K562 (cell line): Measurements from ENCODE around the gene MYOCD. TPM values are rescaled to one million over a fixed set of nuclear protein-coding genes. Genes with fewer than 3 reads are reported as not detected.

ENCODE experiments used
- ATAC-seq: fragments of 200-7000 bp; cut with Tn5 transposase; 3 replicates; pipeline ENCODE4 v1.9.1; 2020; ENCODE audit warnings: moderate library complexity
- BruUV-seq: library from RNA; stranded (reverse); fragments of 400-500 nt; replicated peaks from 2 replicates; lab custom pipeline; 2021; lab: Mats Ljungman, UMichigan
- CTCF ChIA-PET: fragments of 300-600 bp; formaldehyde crosslinking; extraction: SDS; loops from one replicate; lab custom pipeline; 2021; ENCODE audit warnings: low intra/inter-chr PET ratio; lab: Yijun Ruan, JAX
- POLR2A ChIA-PET: fragments of 300-600, 350-650 bp; sonication (Branson Sonifier 250); formaldehyde crosslinking; extraction: SDS; loops from one replicate; lab custom pipeline; 2021; ENCODE audit warnings: antibody characterized with exemption, inconsistent platforms; lab: Yijun Ruan, JAX
- DNase-seq, 4 experiments: peaks; one replicate each; pipeline versions ENCODE4 v3.0.0 to v3.0.0-alpha.2; 2011 to 2018; ENCODE audit warnings: low spot score in 3 of 4, mixed read lengths in 3 of 4; ENCODE audit errors: extremely low read depth in 1 of 4
- FAIRE-seq: peaks from 2 replicates; lab custom pipeline; 2011; peaks lifted over from hg19 to GRCh38; lab: Jason Lieb, UNC
- H2AFZ ChIP-seq: 2 replicates; pipeline ENCODE4 v1.6.0; 2011; ENCODE audit warnings: low read depth, low read length, control low read depth, inconsistent platforms
- H3K27ac ChIP-seq: fragments of 200-600 bp; 3 replicates; pipeline ENCODE4 v1.8.0; 2011; ENCODE audit warnings: low read depth, mild to moderate bottlenecking, control low read depth, inconsistent platforms, low read length, moderate library complexity, mixed read lengths; ENCODE audit errors: extremely low read depth
- H3K27me3 ChIP-seq, 2 experiments: fragments of 300-600 bp in 1 of 2; 2 replicates in 1 of 2; 3 replicates in 1 of 2; pipeline versions ENCODE4 v1.6.0 to v1.8.0; 2011; ENCODE audit warnings: inconsistent platforms in 2 of 2, low read length in 2 of 2, mild to moderate bottlenecking in 1 of 2, mixed read lengths in 1 of 2, moderate library complexity in 1 of 2; ENCODE audit not compliant: control insufficient read depth in 2 of 2, insufficient read depth in 2 of 2
- H3K36me3 ChIP-seq: fragments of 300-600 bp; 3 replicates; pipeline ENCODE4 v1.8.0; 2011; ENCODE audit warnings: mild to moderate bottlenecking, low read length, inconsistent platforms; ENCODE audit not compliant: control insufficient read depth, insufficient read depth
- H3K4me1 ChIP-seq, 2 experiments: fragments of 200-600 bp in 1 of 2; replicated peaks in 1 of 2; 2 replicates in 1 of 2; 3 replicates in 1 of 2; pipeline versions ENCODE4 v1.5.1 to v1.8.0; 2011; ENCODE audit warnings: inconsistent platforms in 2 of 2, low read length in 2 of 2, mild to moderate bottlenecking in 1 of 2, mixed read lengths in 1 of 2, moderate library complexity in 1 of 2; ENCODE audit not compliant: control insufficient read depth in 2 of 2, insufficient read depth in 2 of 2
- H3K4me2 ChIP-seq: 2 replicates; pipeline ENCODE4 v1.6.1; 2011; ENCODE audit warnings: low read length, control low read depth, inconsistent platforms, mixed read lengths; ENCODE audit not compliant: insufficient read depth
- H3K4me3 ChIP-seq: fragments of 200-600 bp; sonication (generic), shearing (Covaris generic); 2 replicates; pipeline ENCODE4 v1.5.1; 2016; ENCODE audit warnings: control low read depth, inconsistent platforms
- H3K79me2 ChIP-seq: fragments of 200-600 bp; 3 replicates; pipeline ENCODE4 v1.8.0; 2011; ENCODE audit warnings: low read length, inconsistent platforms; ENCODE audit not compliant: control insufficient read depth, insufficient read depth
- H3K9ac ChIP-seq, 2 experiments: 2 replicates each; pipeline versions ENCODE4 v1.6.0 to v1.6.1; 2011; ENCODE audit warnings: low read depth in 2 of 2, low read length in 2 of 2, control low read depth in 1 of 2, inconsistent platforms in 1 of 2, mild to moderate bottlenecking in 1 of 2, mixed read lengths in 1 of 2; ENCODE audit not compliant: insufficient read depth in 1 of 2
- H3K9me1 ChIP-seq: one replicate; pipeline ENCODE4 v1.6.0; 2011; ENCODE audit warnings: inconsistent platforms, mild to moderate bottlenecking, low read length, moderate library complexity; ENCODE audit not compliant: control insufficient read depth, insufficient read depth
- H3K9me3 ChIP-seq: replicated peaks from 2 replicates; pipeline ENCODE4 v1.5.1; 2011; ENCODE audit warnings: low read depth, low read length, inconsistent platforms; ENCODE audit not compliant: control insufficient read depth, insufficient read depth
- H4K20me1 ChIP-seq: replicated peaks from 2 replicates; pipeline ENCODE4 v1.6.1; 2011; ENCODE audit warnings: low read length, inconsistent platforms, mixed read lengths; ENCODE audit not compliant: control insufficient read depth, insufficient read depth
- BHLHE40 ChIP-seq: IDR thresholded peaks from 2 replicates; pipeline ENCODE4 v1.6.1; 2011; ENCODE audit warnings: low read length, improper control_type of control experiment
- CBX3 ChIP-seq, 2 experiments: IDR thresholded peaks; 1 replicate in 1 of 2; 2 replicates in 1 of 2; pipeline ENCODE4 v1.6.1; 2012; ENCODE audit warnings: inconsistent platforms in 2 of 2, low read length in 2 of 2, borderline replicate concordance in 1 of 2, control low read depth in 1 of 2
- L3MBTL2 ChIP-seq: fragments of 450-650 bp; IDR thresholded peaks from 2 replicates; pipeline ENCODE4 v1.6.1; 2016; ENCODE audit warnings: mild to moderate bottlenecking, moderate library complexity
- ZBTB11 ChIP-seq, 3 experiments: fragments of 200-800 bp in 1 of 3; fragments of 250-450 bp in 1 of 3; fragments of 450-650 bp in 1 of 3; sonication (Bioruptor Pico) in 1 of 3; sonication (Bioruptor generic) in 1 of 3; formaldehyde crosslinking in 1 of 3; IDR thresholded peaks; 2 replicates each; pipeline versions ENCODE4 v1.6.1 to v1.8.0; 2016 to 2022; ENCODE audit warnings: mild to moderate bottlenecking in 2 of 3, missing genetic modification characterization in 2 of 3, missing compliant biosample characterization in 1 of 3, moderate library complexity in 1 of 3
- ZFX ChIP-seq: sonication (generic); formaldehyde crosslinking; IDR thresholded peaks from 2 replicates; pipeline ENCODE4 v1.8.0; 2022; ENCODE audit warnings: mild to moderate bottlenecking, missing genetic modification reagents, moderate library complexity
- ZNF395 ChIP-seq: fragments of 200-800 bp; sonication (Bioruptor generic); IDR thresholded peaks from 2 replicates; pipeline ENCODE4 v1.6.1; 2017; ENCODE audit warnings: missing genetic modification characterization, missing compliant biosample characterization
- WGBS: fragments of 100-300 bp; shearing (Covaris generic); methylation state at CpG from one replicate; pipeline ENCODE4 v1.1.6; 2016; ENCODE audit warnings: low coverage, mixed read lengths; ENCODE audit not compliant: insufficient coverage; ENCODE audit errors: missing lambda C conversion rate; 5-methylcytosine and 5-hydroxymethylcytosine counted together
- in situ Hi-C: fragments of 300-500 bp; cut with MboI; formaldehyde crosslinking; loops from 4 replicates; pipeline ENCODE4 v1.15.0; 2018; ENCODE audit warnings: inconsistent platforms, mixed read lengths
- intact Hi-C: fragments of 100-400 bp; cut with micrococcal nuclease; formaldehyde crosslinking; loops from 2 replicates; pipeline ENCODE4 v1.14.2; 2022
- polyA plus RNA-seq, 8 experiments: library from polyadenylated mRNA; depleted of rRNA in 4 of 8; stranded (reverse) in 5 of 8; unstranded in 3 of 8; fragments of >200 nt; fragmentation: Nextera tagmentation in 2 of 8; fragmentation: Illumina TruSeq in 1 of 8; extraction: Ambion mirVana in 2 of 8; extraction: Trizol in 1 of 8; gene quantifications; 2 replicates each; pipeline versions ENCODE4 v1.2.1 to v1.2.3, GENCODE V29; 2011 to 2014; ENCODE audit warnings: inconsistent platforms in 1 of 8, missing spikeins in 1 of 8
- total RNA-seq, 7 experiments: library from RNA; depleted of rRNA in 6 of 7; stranded (reverse); fragments of >200 nt in 6 of 7; fragmentation: Illumina TruSeq in 2 of 7; extraction: Trizol in 2 of 7; gene quantifications; 2 replicates each; pipeline versions ENCODE4 v1.2.1 to v1.2.3, GENCODE V29; 2011 to 2021; ENCODE audit warnings: low replicate concordance in 1 of 7

MYOCD gene
- total and polyA plus RNA-seq, 9 of the 15 experiments (the other 6 are each of a cell fraction or from before 2014, with no cell fraction given) = not detected

- intact Hi-C loops (no loop called here), in situ Hi-C loops (no loop called here)
- H3K36me3 ChIP-seq = no peaks in the 10 kb centered on the region
- no TSS peak for BruUV-seq
- H3K9me1 ChIP-seq = no peaks in the 10 kb centered on the region
- no peaks in the 10 kb centered on the region for H3K9me3 ChIP-seq
- no peaks in the 10 kb centered on the region for H3K79me2 ChIP-seq
- FAIRE-seq (no peak), DNase-seq (no peak), ATAC-seq (no peak)
- peaks cover 2 to 5% of the 10 kb centered on the region in 2 experiments; a peak in 1 of 5 replicates for H3K27me3 ChIP-seq
- TF ChIP-seq BHLHE40 (no peak), ZFX (CRISPR knock-in tag) (no peak), L3MBTL2 (no peak), ZBTB11 (CRISPR knock-in tag; IDR thresholded peaks at IDR 0.05) (no peak), CBX3 (IDR thresholded peaks at IDR 0.05; ENCODE audit: borderline replicate concordance in 1 of 2, low read length in 2 of 2) (no peak), ZNF395 (no peak)
- ChIA-PET POLR2A (no interaction called here), CTCF (no interaction called here)
- H4K20me1 ChIP-seq = no peaks in the 10 kb centered on the region
- no peak overlapping the region for H3K27ac ChIP-seq
- H3K9ac ChIP-seq = no peak overlapping the region
- no peaks in the 10 kb centered on the region for H3K4me1 ChIP-seq
- H2AFZ ChIP-seq = no peak overlapping the region
- H3K4me3 ChIP-seq = no peak overlapping the region
- H3K4me2 ChIP-seq = no peak overlapping the region
- WGBS = 0% methylated on average over 8 of the region's 8 CpGs
Observed at GRCh38 chr17:12735517-12735916, 69.8 kb downstream of the MYOCD start.
